Panc1 (cell line): ENCODE measurements around the gene QRICH1. TPM values are rescaled to one million over a fixed set of nuclear protein-coding genes. Genes with fewer than 3 reads are reported as not detected.

Source experiments
- ATAC-seq: fragments of 200-7000 bp; cut with Tn5 transposase; 2 replicates; pipeline ENCODE4 v1.9.1; 2020; ENCODE audit warnings: mild to moderate bottlenecking, moderate library complexity
- BruUV-seq: library from RNA; stranded (reverse); fragments of 400-500 nt; replicated peaks from 2 replicates; lab custom pipeline; 2021; lab: Mats Ljungman, UMichigan
- CTCF ChIA-PET: fragments of 300-600 bp; sonication (Branson Sonifier 250); formaldehyde crosslinking; loops from one replicate; lab custom pipeline; 2022; ENCODE audit warnings: antibody characterized with exemption; lab: Charles Lee
- POLR2A ChIA-PET: fragments of 300-600 bp; sonication (Branson Sonifier 250); formaldehyde crosslinking; loops from one replicate; lab custom pipeline; 2022; ENCODE audit warnings: antibody characterized with exemption; lab: Charles Lee
- DNase-seq: peaks from one replicate; pipeline ENCODE4 v3.0.0-alpha.2; 2010; ENCODE audit warnings: low read depth, low spot score
- H3K27ac ChIP-seq: 2 replicates; pipeline ENCODE4 v1.5.1; 2011; ENCODE audit warnings: mild to moderate bottlenecking, low read length, inconsistent platforms
- H3K27me3 ChIP-seq: fragments of 200-500 bp; sonication (Bioruptor generic); 2 replicates; pipeline ENCODE4 v1.6.0; 2014; ENCODE audit warnings: low read length, inconsistent platforms; ENCODE audit not compliant: control insufficient read depth, insufficient read depth
- H3K36me3 ChIP-seq: fragments of 200-500 bp; sonication (Bioruptor generic); 2 replicates; pipeline ENCODE4 v1.5.1; 2014; ENCODE audit warnings: inconsistent platforms, mild to moderate bottlenecking, low read length, moderate library complexity; ENCODE audit not compliant: control insufficient read depth, insufficient read depth
- H3K4me1 ChIP-seq: 2 replicates; pipeline ENCODE4 v1.5.1; 2011; ENCODE audit warnings: inconsistent platforms, mild to moderate bottlenecking, low read length, moderate library complexity; ENCODE audit not compliant: control insufficient read depth, insufficient read depth
- H3K4me3 ChIP-seq, 2 experiments: 2 replicates each; pipeline ENCODE4 v1.5.1; 2011 to 2012; ENCODE audit warnings: low read depth in 2 of 2, low read length in 2 of 2, mild to moderate bottlenecking in 2 of 2, inconsistent platforms in 1 of 2, moderate library complexity in 1 of 2
- H3K9me3 ChIP-seq: fragments of 200-500 bp; sonication (Bioruptor generic); 2 replicates; pipeline ENCODE4 v1.5.1; 2014; ENCODE audit warnings: low read depth, mild to moderate bottlenecking, inconsistent platforms, low read length, moderate library complexity; ENCODE audit not compliant: control insufficient read depth, insufficient read depth
- POLR2AphosphoS5 ChIP-seq: IDR thresholded peaks from 2 replicates; pipeline ENCODE4 v1.6.1; 2012; ENCODE audit warnings: mild to moderate bottlenecking, low read depth, low read length, moderate library complexity
- SIN3A ChIP-seq: IDR thresholded peaks from 2 replicates; pipeline ENCODE4 v1.6.1; 2012; ENCODE audit warnings: low read depth, mild to moderate bottlenecking, low read length, moderate library complexity, borderline replicate concordance; ENCODE audit not compliant: insufficient read depth
- TCF7L2 ChIP-seq: IDR thresholded peaks from 2 replicates; pipeline ENCODE4 v1.6.1; 2011; ENCODE audit warnings: mild to moderate bottlenecking, low read depth, low read length, inconsistent platforms
- in situ Hi-C: cut with HindIII; loops from 2 replicates; pipeline ENCODE4 v1.10.0; 2016; ENCODE audit warnings: low sequenced_read_pairs, low pct_unique_long_range_greater_than_20kb
- intact Hi-C: fragments of 100-400 bp; cut with micrococcal nuclease; formaldehyde crosslinking; loops from one replicate; pipeline ENCODE4 v1.10.0; 2022; ENCODE audit not compliant: unreplicated experiment
- total RNA-seq: library from RNA; stranded (reverse); gene quantifications from one replicate; pipeline ENCODE4 v1.2.1, GENCODE V29; 2021; ENCODE audit not compliant: unreplicated experiment
- TF ChIP-seq, protein P1 (sequence below), 2 experiments: IDR thresholded peaks; 2 replicates each; pipeline ENCODE4 v1.6.1; 2011 to 2012; ENCODE audit warnings: low read depth in 2 of 2, control low read depth in 1 of 2, low read length in 1 of 2, mild to moderate bottlenecking in 1 of 2, moderate library complexity in 1 of 2; ENCODE audit not compliant: insufficient read depth in 1 of 2
- TF ChIP-seq, protein P2 (sequence below): fragments of 450-650 bp; IDR thresholded peaks from 2 replicates; pipeline ENCODE4 v1.5.1; 2017; ENCODE audit warnings: mild to moderate bottlenecking

The QRICH1 gene
- total RNA-seq, 1 experiment from 2014 or later = 79.9 TPM

DNA sequence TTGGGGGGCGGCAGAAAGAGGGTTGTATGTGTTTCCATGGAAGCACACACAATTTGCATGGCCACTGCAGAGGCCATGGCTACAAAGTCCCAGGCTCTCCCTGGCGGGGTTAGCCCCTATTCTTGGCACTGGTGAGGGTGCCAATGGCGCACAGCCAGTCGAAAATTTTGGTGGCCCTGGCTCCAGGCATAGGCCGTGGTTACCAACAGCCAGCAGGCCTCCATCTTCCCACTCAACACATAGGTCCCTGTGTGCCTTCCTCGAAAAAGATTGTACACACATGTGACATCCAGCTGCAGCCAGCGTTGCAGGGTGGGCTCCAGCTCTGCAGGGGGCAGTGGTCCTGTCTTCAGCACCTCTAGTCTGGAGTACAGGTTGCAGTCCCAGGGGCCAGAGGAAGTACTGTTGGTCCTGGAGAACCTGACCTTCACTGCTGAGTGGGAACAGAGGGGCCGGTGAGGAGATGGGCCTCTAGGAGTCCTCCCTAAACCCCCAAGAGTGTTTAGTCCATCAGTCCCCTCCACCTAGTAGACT is 96.7 kb downstream of the QRICH1 start:
- ATAC-seq (no peak), DNase-seq (no peak)
- H3K27ac ChIP-seq = no peak overlapping the region
- CTCF ChIA-PET = no interaction called here
- H3K9me3 ChIP-seq = no peaks in the 10 kb centered on the region
- H3K4me1 ChIP-seq = peaks cover 6% of the 10 kb centered on the region
- intact Hi-C loops = no loop called here
- POLR2A ChIA-PET = no interaction called here
- H3K36me3 ChIP-seq = no peaks in the 10 kb centered on the region
- no peaks in the 10 kb centered on the region for H3K27me3 ChIP-seq
- BruUV-seq = no TSS peak
- in situ Hi-C loops = no loop called here
- TF ChIP-seq, protein P1, sequence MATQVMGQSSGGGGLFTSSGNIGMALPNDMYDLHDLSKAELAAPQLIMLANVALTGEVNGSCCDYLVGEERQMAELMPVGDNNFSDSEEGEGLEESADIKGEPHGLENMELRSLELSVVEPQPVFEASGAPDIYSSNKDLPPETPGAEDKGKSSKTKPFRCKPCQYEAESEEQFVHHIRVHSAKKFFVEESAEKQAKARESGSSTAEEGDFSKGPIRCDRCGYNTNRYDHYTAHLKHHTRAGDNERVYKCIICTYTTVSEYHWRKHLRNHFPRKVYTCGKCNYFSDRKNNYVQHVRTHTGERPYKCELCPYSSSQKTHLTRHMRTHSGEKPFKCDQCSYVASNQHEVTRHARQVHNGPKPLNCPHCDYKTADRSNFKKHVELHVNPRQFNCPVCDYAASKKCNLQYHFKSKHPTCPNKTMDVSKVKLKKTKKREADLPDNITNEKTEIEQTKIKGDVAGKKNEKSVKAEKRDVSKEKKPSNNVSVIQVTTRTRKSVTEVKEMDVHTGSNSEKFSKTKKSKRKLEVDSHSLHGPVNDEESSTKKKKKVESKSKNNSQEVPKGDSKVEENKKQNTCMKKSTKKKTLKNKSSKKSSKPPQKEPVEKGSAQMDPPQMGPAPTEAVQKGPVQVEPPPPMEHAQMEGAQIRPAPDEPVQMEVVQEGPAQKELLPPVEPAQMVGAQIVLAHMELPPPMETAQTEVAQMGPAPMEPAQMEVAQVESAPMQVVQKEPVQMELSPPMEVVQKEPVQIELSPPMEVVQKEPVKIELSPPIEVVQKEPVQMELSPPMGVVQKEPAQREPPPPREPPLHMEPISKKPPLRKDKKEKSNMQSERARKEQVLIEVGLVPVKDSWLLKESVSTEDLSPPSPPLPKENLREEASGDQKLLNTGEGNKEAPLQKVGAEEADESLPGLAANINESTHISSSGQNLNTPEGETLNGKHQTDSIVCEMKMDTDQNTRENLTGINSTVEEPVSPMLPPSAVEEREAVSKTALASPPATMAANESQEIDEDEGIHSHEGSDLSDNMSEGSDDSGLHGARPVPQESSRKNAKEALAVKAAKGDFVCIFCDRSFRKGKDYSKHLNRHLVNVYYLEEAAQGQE (IDR thresholded peaks at IDR 0.05; ENCODE audit: insufficient read depth in 1 of 2, low read depth in 2 of 2, low read length in 1 of 2) = no peak
- TF ChIP-seq TCF7L2 (no peak), SIN3A (no peak)
- TF ChIP-seq, protein P2, sequence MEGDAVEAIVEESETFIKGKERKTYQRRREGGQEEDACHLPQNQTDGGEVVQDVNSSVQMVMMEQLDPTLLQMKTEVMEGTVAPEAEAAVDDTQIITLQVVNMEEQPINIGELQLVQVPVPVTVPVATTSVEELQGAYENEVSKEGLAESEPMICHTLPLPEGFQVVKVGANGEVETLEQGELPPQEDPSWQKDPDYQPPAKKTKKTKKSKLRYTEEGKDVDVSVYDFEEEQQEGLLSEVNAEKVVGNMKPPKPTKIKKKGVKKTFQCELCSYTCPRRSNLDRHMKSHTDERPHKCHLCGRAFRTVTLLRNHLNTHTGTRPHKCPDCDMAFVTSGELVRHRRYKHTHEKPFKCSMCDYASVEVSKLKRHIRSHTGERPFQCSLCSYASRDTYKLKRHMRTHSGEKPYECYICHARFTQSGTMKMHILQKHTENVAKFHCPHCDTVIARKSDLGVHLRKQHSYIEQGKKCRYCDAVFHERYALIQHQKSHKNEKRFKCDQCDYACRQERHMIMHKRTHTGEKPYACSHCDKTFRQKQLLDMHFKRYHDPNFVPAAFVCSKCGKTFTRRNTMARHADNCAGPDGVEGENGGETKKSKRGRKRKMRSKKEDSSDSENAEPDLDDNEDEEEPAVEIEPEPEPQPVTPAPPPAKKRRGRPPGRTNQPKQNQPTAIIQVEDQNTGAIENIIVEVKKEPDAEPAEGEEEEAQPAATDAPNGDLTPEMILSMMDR = no peak
- H3K4me3 ChIP-seq = no peak overlapping the region

DNA sequence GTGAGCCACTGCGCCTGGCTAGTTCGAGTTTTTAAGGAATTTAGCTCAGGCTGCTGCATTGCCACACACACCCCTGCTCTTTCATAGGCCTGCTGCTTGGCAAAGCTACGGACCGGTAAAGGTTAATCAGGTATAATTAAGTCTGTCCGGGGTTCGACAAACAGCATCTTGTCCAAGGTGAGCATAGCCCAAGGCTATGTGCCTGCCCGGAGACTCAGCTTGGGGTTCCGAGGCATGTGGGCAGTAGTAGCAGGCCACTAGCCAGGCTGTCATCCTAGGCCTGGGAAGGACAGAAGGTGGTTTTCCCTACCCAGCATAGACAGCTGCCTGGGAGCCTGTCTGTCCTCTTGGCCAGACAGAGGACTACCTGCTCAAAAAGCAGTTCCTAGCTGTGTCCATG is 97.2 kb downstream of the QRICH1 start:
- intact Hi-C loops = no loop called here
- H3K27ac ChIP-seq = no peak overlapping the region
- TF ChIP-seq, protein P2 = no peak
- no peak for TF ChIP-seq SIN3A
- TF ChIP-seq POLR2AphosphoS5 = no peak
- TF ChIP-seq TCF7L2 = no peak
- TF ChIP-seq, protein P1 (IDR thresholded peaks at IDR 0.05; ENCODE audit: insufficient read depth in 1 of 2, low read depth in 2 of 2, low read length in 1 of 2) = no peak
- in situ Hi-C loops = no loop called here
- no peak for DNase-seq
- H3K36me3 ChIP-seq = no peaks in the 10 kb centered on the region
- peaks cover 10% of the 10 kb centered on the region for H3K4me1 ChIP-seq
- no peaks in the 10 kb centered on the region for H3K27me3 ChIP-seq
- CTCF ChIA-PET = no interaction called here
- POLR2A ChIA-PET = no interaction called here
- BruUV-seq = no TSS peak
- H3K9me3 ChIP-seq = no peaks in the 10 kb centered on the region
- no peak for ATAC-seq
- no peak overlapping the region for H3K4me3 ChIP-seq
